Stimulated activated CD4-positive, alpha-beta T cell treated with anti-CD3 and anti-CD28 coated beads, TNF-alpha, amount 100 ng/mL, for 1 hour (primary cell): ENCODE data around the gene MAPK10.
"Not testable (repeated sequence)": the region's sequence is repeated elsewhere in the genome, so short reads cannot be mapped to it uniquely, and the experiment has no call there.

Source experiments
- DNase-seq, 3 donors: peaks; one replicate each; pipeline ENCODE4 v3.0.0-alpha.2; 2020; ENCODE audit warnings: low read depth in 3 of 3, low spot score in 1 of 3

MAPK10 gene

DNA sequence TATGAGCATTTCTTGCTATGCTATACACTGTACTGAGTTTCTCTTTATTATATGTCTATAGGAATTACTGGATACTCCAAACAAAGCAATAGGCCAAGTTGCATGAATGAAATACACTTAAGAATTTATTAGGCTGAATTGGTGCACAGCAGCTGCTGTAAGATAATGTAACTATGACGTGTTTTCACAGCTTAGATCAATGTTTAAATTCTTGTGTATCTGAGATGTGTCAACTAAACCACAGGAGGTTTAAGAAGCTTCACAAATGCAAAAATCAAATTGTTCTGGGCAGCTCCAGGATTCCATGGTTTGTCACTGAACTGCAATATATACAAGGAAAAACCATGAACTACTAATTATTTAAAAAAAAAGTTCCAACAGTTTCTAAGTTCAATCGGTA lies 156.7 kb downstream of the MAPK10 start:
- no peak for DNase-seq

DNA sequence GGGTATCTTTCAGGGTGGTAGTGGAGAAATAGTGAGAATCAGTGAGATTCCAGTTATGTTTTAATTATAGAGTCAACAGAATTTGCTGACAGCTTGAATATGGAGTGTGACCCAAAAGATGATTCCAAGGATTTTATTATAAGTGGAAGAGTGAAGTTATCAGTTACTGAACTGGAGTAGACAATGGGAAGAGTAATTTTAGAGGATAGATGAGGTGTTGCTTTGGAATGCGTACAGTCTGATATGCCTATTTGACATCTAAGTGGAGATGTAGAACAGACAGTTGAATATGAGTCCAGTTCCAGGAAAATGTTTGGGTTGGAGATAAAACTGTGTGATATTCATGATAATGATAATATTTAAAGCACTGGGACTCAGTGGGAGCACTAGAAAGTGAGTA lies 174.2 kb downstream of the MAPK10 start:
- DNase-seq = no peak

DNA sequence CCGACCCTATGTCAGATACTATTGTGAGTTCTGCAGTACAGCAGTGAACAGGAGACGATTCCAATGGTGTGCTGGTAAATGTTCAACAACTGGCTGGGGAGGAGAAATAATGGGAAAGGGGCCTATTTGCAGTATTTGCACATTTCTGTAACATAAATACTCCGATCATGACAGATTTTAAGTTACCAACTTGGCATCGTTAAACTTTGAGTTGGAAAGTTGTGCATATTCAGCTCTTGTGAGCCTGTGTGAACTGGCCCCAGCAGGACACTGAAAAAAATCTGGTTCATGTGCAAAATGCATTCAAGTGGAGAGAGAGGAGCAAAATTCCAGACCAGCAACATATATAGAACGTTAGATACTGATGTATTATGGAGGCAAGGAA lies 175.0 kb downstream of the MAPK10 start:
- no peak for DNase-seq

DNA sequence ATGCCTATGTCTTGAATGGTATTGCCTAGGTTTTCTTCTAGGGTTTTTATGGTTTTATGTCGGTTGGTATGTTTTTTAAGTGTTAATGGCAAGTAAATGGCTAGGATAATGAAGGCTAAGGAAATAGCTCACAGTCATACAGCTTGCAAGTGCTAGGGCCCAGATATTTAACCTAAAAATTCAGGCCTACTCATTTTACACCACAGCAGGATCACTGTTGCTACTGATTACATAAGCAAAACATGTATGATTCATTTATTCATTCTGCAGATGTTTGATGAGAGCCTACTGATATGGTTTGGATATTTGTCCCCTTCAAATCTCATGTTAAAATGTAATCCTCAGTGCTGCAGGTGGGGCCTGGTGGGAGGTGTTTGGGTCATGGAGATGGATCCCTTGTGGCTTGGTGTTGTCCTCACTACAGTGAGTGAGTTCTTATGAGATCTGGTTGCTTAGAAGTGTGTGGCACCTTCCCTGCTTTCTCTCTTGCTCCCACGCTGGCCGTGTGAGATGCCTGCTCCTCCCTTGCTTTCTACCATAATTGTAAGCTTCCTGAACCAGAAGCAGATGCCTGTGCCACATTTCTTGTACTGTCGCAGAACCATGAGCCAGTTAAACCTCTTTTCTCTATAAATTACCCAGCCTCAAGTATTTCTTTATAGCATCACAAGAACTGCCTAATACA lies 175.5 kb downstream of the MAPK10 start:
- no peak for DNase-seq

DNA sequence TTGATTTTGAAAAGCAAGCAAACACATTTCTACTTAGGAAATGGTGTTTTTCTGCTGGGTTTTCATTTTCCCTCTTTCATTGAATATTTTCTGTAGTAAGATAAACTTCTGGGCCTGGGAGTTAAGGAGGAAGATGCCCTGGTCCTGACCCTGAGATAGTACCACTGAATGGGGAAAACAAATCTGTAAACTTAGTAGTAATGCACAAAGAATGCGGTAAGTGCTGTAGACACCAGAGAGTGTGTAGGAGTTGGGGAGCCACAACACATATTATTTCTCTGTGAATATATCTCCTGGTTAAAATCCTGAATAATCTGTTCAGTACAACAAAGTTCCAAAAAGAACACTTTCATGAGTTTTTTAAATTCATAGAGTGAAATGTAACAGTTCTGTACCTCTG lies 178.3 kb downstream of the MAPK10 start:
- no peak for DNase-seq

DNA sequence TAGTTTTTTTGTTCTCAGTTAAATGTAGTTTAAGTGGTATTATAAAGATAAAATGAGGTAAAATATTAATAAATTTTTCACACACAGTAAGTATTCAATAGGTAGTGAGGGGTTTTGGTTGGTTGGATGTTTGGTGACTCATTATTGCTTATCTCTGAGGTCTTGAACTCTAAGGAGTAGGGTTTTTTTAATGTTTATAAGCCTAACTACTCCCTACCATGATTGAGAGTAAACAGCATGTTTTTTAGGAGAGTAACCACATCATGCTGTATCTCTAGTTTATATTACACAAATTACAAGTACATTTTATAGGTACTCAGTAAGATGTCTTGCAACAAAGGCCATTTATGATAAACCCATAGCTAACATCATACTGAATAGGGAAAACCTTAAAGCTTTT lies 181.6 kb downstream of the MAPK10 start:
- DNase-seq = no peak

DNA sequence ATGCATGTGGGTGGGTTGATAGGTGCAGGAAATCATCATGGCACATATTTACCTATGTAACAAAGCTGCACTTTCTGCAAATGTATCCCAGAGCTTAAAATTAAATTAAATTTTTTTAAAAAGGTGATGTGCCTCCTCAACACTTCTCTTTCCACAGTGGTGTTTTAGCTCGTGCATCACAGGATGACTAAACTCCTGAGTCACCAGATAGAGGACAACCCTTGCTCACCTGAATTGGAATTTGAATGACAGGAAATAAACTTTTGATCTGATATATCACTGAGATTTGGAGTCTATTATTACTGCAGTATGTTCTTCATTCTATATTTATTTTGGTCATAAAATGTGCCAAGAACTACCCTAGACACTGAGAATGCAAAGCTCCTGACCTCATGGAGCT lies 185.3 kb downstream of the MAPK10 start:
- DNase-seq = no peak

DNA sequence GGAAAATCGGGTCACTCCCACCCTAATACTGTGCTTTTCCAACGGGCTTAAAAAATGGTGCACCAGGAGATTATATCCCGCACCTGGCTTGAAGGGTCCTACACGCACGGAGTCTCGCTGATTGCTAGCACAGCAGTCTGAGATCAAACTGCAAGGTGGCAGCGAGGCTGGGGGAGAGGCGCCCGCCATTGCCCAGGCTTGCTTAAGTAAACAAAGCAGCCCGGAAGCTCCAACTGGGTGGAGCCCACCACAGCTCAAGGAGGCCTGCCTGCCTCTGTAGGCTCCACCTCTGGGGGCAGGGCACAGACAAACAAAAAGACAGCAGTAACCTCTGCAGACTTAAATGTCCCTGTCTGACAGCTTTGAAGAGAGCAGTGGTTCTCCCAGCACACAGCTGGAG lies 191.5 kb downstream of the MAPK10 start:
- DNase-seq = not testable (repeated sequence)

DNA sequence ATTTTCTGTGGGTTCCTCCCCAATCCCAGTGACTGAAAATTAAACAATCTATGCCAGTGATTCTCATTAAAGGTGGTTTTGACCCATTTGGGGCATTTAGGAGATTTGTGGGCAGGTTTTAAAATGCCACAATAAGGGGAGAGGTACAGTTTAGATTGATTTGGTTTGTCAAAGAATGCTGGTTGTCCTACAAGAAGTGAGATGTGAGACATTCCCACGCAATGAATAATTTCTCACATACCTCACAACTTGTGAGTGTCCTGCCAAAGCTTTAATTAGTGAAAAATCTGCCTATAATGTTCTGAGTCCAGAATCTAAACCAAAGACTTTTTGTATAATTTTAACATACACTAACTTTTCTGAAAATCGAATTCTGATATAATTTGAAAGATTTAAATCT lies 199.4 kb downstream of the MAPK10 start:
- no peak for DNase-seq

DNA sequence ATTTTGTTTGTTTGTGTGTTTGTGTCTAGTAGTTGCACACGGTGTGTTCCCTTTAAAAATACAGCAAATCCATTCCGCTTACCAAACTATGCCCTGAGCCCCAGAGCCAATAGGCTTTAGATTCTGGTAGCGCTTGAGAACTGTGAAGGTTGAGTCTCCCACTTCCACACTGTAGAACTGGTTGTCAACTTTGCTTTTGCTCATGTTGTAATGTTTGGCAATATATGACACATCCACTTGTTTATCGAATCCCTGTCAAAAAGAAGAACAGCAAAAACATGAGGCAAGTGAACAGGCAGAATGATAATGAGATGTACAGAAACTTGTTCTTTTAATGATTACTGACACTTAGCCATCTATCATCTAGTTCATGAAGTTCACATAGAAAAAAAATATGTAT lies 200.6 kb downstream of the MAPK10 start:
- no peak for DNase-seq

DNA sequence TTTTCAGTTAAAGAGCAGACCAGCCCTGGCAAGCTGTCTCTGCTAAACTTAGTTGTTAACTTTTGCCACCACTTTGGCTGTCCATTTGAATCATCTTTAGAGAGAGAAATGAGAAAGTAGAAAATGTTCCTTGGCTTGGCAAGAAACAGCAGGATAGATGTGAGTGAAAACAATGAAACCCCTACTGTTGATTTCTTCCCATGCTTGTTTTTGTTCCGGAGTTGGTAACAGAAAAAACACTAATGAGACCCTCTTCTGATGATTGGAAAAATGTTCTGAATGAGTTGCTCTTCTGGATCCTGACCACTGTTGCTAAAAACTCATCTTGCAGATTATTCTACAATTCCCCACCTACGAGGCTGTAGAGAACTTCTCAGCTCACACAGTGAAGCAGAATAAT lies 203.3 kb downstream of the MAPK10 start:
- no peak for DNase-seq

DNA sequence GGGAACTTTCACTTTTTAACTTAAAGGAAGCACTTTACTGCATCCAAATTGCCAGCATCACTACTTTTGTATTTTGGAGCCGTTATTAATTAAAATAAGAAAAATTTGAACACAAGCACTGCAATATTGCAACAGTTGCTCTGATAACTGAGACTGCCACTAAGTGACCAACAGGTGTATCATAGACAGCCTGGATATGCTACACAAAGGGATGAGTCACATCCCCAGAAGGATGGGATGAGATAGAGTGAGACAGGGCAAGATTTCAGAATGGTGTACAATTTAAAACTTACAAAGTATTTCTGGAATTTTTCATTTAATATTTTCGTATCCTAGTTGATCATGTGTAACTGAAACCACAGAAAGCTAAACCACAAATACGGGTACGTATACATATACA lies 204.1 kb downstream of the MAPK10 start:
- DNase-seq = no peak

DNA sequence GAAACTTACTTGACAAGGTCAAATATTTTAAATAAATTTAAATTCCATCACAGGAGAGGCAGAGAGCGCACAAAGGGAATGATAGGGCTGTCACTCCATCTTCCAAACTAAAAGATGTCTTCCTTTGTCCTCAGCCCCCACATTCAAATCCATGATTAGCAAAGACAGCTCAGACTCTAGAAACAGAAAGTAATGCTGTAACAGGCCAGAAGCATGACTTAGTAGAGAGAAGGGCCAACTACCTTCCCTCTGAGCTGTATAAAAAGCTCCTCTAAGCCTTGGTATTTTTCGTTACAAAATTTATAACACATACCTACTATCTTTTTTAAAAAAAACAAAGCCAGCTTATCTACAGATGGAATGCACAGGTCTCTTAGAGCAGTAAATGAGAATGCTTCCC lies 207.4 kb downstream of the MAPK10 start:
- DNase-seq = no peak

DNA sequence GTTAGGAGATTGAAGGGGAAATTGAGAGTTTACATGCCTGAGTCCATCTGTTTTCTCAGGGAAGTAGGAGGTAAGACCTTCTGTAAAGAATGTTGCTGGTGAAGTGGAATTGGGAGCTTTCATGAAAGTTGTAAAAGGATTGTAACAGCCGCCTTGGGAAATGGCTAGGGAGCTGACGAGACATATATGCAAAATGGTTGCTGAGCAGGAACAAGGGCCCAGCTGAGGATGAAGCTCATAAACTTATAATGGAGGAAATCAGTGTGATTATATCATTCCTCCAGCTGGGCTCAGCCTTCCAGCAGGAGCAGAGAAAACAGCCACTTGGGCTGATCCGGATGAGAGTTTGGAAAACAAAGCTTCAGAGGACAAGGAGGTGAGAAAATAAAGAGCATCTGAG lies 208.7 kb downstream of the MAPK10 start:
- DNase-seq = no peak

DNA sequence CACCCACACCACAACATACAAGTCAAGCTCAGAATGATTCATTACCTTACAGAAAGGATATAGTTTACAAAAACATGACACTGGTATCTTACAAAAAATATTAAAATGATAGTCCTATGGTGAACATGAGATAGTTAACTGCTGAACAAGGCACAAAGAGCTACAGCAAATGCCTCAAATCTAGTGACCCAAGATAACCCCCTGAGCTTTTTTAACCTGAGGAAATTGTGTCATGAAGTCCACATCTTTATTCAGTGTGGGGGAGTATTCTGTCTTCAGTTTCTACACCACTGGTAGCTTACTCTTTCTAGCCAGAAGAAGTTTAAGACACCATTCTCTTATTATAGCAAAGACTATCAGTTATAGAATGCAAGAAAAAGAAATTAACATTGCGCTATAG lies 218.7 kb downstream of the MAPK10 start:
- DNase-seq = no peak

DNA sequence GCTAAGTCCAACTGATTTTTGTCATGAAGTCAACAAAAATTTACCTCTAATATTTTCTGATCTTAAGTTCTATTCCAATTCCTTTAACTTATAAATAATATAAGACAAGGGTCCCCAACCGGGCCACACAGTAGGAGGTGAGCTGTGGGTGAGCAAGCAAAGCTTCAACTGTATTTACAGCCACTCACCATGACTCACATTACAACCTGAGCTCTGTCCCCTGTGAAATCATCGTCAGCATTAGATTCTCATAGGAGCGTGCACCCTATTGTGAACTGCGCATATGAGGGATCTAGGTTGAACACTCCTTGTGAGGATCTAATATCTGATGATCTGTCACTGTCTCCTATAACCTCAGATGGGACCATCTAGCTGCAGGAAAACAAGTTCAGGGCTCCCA lies 227.4 kb downstream of the MAPK10 start:
- DNase-seq = no peak

DNA sequence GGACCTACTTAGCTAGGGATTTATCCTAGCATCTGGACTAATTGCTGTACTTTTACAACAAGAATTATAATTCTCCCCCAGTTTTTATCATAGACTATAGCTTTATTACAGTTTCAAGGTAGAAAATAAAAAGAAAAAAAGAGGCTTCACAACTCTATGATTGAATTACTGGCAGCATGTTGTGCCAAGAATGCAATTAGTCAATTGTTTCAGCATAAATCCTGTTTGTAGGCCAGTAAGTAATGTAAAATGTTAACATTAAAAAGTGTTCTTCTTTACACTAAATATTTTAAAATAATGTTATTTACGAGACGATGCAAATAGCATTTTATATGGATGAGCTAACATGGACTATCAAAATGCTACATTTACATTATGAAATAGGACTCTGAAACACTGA lies 228.4 kb downstream of the MAPK10 start:
- no peak for DNase-seq

DNA sequence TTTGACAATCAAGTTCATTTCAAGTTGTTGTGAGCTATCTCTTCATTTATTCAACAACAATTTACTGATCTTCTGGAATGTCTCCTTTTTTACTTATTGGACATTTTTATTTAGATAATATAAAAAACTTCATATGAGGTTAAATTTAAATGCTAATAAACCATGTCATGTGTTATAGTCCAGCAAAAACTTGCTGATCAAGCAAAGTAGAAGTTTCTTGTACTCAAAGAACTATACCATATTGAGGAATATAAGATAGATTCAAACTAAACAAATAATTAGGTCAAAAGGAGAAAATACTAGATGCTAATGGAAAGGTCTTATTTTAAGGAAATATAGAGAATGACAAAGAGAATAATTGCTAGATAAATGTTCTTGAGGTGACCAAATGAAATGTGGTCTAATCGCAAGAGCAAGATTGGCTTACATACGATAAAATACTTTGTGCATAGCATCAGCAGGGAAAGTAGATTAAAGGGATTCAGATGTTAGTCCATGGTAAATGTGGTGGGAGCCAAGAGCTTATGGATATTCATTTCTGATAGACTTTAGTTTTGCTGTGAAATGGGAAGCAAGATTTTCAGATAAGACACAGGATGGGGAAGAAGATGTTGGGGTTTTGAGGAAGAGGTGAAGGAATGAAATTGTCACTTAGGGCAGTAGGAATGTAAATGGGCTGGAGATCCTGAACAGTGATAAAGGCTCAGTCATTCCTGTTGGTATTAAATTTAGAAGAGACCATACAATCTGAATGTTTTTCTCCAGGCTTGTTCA lies 229.5 kb downstream of the MAPK10 start:
- no peak for DNase-seq

DNA sequence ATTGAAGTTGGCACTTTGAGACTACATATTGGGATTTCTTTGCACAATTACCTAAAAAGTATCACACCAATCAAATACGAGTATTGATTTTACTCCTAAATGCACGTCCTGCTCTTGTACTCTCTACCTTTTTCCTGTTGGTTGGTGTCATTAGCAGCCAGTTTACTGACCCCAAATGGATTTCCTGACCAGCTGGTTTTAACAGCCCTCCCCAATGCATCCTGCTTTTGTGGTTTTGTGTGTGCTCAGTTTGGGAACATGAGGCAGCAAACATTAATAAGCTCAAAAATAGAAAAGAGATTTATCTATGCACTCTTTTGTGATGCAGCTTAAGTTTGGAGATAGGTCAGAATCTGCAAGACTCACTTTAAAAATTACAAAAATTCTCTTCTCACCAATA lies 230.3 kb downstream of the MAPK10 start:
- no peak for DNase-seq

DNA sequence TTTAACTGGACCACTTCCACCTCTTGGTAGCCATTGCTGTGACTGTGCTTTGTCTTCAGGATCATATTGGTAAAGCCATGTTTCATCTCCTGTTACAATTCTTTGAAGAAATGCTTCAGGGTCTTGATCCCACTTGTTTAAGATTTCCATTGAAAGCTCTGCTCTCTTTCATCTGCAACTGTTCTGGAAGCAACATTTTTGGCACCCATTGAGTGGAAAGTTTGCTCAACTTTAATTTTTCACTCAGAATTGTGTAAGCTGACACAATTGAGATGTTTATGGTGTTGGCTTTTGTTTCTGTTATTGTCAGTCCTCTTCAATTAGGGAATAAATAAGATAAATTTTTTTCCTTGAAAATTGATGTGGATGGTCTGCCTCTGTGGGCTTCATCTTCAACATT lies 237.4 kb downstream of the MAPK10 start:
- DNase-seq = no peak

DNA sequence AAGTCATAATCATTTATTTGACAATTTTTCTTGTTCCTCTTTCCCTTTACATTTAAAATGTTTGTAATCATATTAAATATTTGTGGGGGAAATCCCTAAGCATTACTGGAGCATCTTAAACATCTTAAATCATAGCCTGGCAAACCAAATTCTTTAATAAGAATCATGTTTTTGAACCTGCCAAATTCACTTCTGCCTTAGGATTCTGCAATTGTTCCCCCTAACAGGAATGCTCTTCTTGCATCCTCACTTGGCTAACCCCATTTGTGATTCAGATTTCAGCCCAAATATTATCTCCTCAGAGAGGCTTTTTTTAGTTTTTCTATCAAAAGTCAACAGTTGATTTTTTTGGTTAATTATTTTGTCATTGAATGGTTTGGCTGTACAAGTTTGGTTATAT lies 241.1 kb downstream of the MAPK10 start:
- no peak for DNase-seq

DNA sequence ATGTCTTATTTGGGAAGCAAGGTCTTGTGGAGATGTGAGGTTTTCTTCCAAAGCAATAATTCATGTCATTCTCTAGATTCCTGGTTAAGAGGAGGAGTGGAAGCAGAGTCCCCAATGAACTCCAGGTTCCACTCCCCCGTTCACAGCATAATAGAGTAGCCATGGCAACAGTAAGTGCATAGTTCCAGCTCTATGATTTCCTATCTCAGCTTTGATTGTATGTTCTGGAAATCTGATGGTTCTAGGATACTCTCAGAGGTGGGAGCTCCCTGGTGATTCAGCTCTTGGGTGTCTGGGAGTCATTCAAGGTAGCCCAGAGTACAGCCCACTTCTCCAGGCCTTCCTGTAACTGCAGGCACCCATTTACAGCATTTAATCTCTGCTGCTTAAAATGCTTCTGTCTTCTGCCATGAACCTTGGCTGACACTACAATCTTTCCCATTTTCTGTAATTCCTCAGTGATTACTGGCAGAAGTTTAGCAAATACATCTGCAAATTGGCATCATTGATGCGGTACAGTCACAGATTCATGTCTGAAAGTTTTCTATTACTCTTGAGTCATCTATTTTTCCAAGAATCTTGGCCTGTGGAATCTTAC lies 242.0 kb downstream of the MAPK10 start:
- no peak for DNase-seq

DNA sequence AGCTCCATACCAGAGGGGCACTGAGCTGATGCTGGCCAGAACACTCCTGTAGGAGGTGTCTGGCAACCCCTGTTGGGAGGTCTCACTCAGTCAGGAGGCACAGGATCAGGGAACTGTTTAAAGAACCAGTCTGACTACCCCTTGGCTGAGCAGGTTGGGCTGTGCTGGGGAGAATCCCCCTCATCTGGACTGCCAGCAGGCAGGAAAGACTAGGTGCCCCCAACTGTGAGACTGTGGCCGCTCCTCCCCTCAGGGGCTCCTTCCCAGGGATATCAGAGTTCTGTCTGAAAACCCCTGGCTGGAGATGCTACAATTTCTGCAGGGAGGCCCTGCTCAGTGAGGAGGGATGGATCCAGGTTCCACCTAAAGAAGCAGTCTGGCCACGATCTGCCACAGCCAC lies 245.3 kb downstream of the MAPK10 start:
- no peak for DNase-seq
